A172 (cell line): ENCODE data around the gene ZNF365. TPM values are rescaled to one million over a fixed set of nuclear protein-coding genes. Genes with fewer than 3 reads are reported as not detected.

Experiments
- DNase-seq: peaks from one replicate; pipeline ENCODE4 v3.0.0-alpha.2; 2015; ENCODE audit warnings: low spot score
- total RNA-seq: library from RNA; depleted of rRNA; stranded (reverse); fragments of >200 nt; shearing (Covaris generic); gene quantifications from 2 replicates; pipeline ENCODE4 v1.2.3, GENCODE V29; 2014; rRNA removed

Gene ZNF365
- total RNA-seq, 1 experiment from 2014 or later = 11.0 TPM

DNA sequence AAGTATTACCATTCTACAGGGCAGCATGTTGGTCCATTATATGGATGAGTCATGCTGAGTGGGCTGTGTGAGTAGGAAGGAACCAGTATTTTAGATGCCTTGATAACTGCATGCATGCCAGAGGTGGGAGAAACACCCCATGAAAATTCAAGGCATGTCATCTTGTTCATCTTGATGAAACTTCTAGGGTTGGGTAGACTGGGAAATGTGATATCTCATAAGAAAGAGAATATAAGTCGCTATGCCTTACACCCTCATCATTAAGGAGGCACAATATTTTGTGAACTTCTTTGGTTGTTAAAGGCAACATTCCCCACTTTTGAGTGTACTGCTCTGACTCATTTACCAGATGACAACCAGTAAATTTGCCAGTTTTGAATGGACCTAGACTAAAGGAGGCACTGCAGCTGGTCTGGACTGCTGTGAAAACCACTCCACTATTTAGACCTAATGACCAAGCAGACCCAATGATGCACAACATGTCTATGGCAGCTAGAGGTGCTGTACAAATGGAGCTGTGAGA lies 48.0 kb downstream of the ZNF365 start:
- DNase-seq = peak; percentile 84

DNA sequence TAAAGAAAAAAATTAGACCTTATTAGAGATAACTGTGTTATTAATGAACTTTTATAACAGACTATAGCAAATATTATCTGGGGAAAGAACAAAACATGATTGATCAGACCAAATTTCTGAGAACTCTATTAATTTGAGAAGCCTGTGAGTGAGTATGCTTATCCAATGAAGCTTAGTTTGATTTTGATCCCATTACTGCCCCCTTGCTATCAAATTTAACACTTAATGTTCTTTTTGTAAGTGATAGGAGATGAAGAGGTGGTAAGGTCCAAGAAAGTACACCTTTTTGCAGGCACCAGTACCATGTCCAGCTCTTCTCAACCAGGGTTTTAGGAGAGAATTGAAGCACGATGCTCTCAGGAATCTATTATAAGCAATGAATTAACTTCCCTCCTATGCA lies 49.9 kb downstream of the ZNF365 start:
- no peak for DNase-seq

DNA sequence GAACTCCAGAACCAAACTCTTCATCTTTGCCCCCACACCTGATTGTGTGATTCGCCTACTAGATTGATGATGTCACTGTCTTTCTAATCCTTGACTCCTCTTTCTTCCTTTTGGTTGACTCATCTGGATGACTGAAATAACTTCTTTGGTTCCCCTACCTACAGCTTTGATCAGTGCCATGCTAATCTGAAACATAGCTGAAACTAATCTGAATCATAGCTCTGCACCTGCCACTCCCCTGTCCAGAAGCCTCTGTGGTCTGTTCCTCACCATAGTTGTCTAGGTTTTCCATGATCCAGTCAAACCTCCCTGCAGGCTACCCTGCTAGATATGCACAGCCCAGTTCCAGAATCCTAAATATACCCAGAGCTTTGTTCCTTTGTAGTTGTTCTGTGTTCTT lies 51.9 kb downstream of the ZNF365 start:
- peak; percentile 74 for DNase-seq

DNA sequence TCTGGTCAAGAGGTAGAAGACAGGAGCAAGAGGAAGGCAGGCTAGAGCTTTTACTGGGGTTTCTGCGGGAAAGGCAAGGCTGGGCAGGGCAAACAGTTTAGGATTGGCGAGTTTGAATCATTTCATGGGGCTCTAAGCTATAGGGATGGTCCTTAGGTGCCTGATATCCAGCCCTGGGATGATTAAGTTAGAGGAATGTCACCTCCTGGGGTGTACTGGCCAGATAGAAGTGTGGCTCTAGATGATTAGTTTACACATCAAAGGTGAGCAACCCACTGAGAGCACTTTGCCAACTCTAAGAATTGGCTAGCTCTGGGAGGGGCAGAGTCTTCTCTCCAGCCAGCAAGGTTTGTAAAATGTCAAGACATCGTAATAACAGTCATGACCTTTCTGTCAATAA lies 52.4 kb downstream of the ZNF365 start:
- peak; percentile 40 for DNase-seq

DNA sequence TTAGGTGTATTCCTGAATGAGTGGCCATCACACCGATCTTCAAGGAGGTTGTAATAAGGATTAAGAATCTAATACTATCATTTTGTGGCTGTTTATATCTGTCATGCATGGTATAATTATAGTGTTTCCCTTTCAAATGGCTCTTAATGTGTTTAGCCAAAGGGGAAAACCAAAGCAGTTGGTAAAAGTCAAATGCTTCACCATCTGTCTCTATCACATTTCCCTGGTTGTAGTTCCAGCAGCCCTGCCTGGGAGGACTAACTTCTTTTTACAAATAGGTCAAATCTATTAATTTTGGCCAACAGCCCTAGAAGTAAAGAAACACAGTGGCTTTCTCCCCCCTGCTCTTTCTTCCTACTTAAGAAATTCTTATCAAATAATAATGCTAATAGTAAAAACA lies 56.7 kb downstream of the ZNF365 start:
- no peak for DNase-seq

DNA sequence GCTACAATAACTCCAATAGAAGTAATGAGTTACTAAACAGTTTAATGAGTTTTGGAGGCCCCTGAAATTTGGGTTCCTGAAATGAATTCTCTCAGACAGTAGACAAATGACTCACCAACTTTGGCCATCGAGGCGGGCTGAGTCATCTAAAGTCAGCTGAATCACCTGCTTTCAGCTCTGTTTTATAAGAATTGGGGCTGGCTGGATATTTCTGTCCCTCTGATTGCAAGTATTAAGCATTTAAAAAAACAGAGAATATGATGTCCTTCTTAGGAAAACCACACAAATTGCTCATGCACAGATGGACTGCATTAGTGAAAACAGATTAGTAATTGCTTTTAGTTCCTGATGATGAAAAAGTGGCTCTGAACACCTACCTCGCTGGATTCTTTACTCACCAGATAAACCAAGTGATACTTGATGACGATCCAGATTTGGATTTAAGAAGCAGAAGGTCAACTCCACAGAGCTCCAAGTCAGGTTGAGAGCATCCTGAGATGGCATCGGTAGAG lies 59.1 kb downstream of the ZNF365 start:
- peak; percentile 97 for DNase-seq

DNA sequence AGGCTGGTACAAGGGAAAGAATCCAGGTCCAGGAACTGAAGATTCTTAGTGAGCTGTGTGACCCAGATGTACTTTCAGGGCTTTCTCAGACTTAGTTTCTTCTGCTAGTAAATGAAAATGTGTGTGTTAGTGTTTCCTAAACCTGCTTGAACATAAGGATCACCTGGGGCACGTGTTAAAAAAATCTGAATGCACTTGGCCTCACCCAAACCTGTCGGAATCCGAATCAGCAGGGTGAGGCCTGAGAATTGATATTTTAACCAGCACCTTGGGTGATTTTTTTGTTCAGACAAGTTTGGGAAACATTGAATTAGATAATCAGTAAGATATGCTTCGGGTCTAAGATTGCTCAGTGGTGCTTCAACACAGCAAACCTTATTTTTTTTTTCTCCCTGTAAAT lies 59.7 kb downstream of the ZNF365 start:
- DNase-seq = no peak

DNA sequence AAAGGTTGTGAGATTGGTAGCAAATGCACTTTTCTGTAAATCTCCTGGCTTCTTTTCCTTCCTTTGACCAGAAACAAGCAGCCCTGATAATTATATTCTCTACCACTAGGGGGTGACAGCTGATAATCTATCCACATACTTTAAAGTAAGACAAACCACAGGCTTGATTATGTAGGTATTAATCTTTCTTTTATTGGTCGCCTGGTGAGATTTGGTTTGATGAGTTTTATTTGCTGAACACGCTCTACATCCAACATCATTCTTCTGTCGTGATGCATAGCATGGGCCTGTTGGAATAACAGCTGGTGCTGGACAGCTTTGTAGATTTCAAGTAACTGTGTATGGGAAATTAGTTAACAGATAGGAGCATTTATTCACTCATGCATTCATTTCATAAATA lies 63.5 kb downstream of the ZNF365 start:
- DNase-seq = peak; percentile 83

DNA sequence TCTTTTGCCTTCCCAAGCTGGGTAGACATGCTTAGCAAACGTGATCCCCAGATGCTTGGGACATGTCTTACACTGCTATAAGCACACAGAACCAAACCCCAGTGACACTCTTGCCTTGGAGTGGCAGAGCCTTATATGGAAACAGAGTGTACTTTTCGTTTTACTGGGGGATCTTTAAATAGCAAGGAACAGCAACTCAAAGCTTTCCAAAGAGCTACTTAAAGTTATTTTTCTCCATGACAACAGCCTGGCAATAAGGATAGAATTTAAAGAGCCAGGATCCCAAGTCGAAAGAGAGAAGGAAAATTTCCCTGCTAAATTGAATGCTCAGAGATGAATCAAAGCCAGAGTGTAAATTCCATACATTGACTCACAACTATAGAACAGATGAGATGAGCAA lies 67.8 kb downstream of the ZNF365 start:
- DNase-seq = no peak

DNA sequence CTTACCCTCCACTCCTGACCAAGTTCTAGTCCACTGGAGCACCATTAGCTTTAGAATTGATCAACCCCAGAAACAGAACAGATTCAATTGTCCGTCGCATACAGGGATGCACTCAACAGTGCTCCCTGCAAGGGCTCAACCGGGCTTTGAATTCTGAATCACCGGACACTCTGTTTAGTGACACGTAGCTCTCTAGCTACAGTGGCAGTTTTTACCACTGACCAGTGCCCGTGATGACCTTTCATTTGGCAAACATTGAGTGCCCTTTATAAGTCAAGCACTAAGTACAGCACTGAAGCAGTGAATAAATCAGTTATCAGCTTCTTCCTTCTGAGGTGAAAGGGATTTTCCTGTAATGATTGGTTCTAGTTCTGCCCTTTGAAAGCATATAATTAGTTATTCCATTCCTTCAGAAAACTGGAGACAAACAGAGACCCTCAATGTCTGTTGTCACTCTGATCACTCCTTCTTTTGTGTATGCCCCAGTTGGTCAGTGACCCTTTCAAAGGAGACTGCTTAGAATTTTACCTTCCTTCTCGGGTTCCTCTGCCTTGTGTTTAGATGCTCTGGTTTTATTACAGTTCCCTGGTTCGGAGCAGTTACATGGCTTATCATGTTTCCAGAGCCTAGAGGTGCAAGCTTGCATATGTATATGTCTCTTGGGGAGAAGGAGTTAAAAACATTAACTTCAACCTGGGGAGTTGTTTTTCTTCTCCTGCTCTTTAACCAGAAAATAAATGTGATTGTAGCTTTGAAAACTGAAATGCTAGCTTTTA lies 68.9 kb downstream of the ZNF365 start:
- DNase-seq = no peak

DNA sequence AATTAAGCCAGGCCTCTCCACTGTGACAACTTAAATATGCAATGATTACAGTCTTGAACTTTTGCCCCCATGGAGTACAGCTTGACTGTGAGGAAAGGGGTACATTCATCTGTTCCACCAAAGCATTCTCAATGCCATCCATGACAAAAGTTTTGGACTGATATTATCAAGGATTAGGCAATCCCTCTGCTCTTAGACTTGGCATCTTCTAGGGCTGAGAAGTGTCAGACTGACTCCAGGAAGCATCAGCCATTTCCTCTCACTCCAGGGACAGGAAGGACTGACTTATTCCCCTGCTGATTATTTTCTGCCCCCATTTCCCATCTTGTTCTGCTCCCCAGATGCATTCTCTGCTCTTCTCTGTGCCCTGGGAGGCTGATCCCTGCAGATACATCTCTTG lies 69.7 kb downstream of the ZNF365 start:
- no peak for DNase-seq

DNA sequence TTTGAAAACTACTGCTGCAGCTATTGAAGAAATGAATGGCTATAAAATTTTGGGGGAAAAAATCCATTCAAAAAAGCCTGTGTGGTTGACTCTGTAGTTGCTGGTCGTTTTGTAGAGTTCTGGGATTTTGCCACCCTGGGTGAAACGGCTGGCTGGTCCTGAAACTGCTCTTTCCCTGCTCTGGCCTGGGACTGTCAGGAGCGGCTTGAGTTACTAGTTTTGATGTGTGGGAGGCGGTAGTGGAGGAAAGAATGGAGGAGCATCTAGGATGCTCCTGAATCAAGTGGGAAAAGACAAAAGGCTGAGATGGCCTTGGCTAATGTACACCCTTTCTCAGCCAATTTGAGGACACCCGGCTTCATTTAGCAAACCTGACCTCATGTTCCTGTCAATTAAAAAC lies 72.5 kb downstream of the ZNF365 start:
- no peak for DNase-seq

DNA sequence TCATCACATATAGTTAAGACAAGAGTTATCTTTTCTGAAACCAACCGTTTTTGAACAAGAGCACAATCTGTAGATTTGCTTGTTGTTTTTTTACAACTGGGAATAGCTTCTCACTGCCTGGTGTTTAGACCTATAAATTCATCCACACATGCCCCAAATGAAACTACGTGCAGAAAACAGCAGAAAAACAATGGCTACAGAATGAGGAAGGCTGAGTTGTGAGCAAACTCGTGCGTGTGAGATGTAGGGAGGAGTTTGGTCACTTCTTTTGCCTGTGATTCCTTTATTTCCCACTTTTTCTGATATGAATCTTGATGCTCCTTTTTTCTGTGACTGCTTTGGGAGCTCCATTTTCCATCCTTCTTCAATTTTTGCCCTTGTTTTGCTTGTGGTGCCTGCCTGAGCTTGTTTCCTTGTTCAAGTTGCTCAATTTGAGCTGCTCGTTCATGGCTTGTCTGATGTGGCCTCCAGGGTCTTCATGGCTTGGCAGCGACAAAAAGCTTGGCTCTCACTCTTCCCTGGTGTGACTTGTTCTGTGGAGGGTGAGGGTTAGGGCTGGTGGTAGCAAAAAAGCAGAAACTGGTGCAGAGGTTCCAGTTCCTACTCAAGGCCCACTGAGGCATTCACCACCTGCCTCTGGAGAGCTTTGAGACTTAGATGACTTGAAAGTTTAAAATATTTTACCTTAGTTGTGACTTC lies 76.9 kb downstream of the ZNF365 start:
- no peak for DNase-seq

DNA sequence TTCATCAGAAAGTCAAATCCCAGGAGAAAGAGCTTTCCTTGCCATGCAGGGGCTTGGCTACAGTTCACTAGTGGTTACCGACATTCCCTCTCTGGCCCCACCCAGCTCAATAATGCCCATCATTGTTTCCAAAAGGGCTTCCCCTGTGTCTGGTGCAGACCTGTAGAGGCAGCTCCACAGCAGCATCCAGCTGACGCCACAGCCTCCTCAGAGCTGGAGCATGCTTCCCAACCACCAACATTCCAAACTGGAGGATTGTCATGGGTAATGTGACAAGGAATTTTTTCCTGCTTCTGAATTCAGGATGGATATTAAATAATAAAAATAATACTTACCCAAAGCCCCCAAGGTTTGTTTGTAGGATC lies 77.4 kb downstream of the ZNF365 start:
- no peak for DNase-seq

Other genes with a start within 250 kb of the ZNF365 start
- 20.2 and 23.8 TPM in 2 replicates for gene RTKN2, start 105.5 kb upstream of the ZNF365 start, total RNA-seq